ES-I3 (cell line): Measurements from ENCODE around the gene SLC6A20.

Source experiments
- H3K36me3 ChIP-seq: 2 replicates; pipeline ENCODE4 v1.6.1; 2013; ENCODE audit warnings: mild to moderate bottlenecking, low read length, control low read depth, moderate library complexity; ENCODE audit not compliant: insufficient read depth
- H3K4me1 ChIP-seq: 2 replicates; pipeline ENCODE4 v1.6.1; 2013; ENCODE audit warnings: mild to moderate bottlenecking, control low read depth, low read length; ENCODE audit not compliant: insufficient read depth
- H3K9ac ChIP-seq: 2 replicates; pipeline ENCODE4 v1.6.1; 2013; ENCODE audit warnings: low read depth, mild to moderate bottlenecking, low read length, moderate library complexity
- H3K9me3 ChIP-seq: 2 replicates; pipeline ENCODE4 v1.6.1; 2013; ENCODE audit warnings: mild to moderate bottlenecking, low read length, moderate library complexity; ENCODE audit not compliant: control insufficient read depth, insufficient read depth

The SLC6A20 gene

GRCh38 chr3:45816544-45816943 lies 20.2 kb upstream of the SLC6A20 start:
- H3K9me3 ChIP-seq: peaks cover 4% of the 10 kb centered on the region; the same call in 1 of the 2 replicates
- H3K9ac ChIP-seq: no peak overlapping the region
- H3K4me1 ChIP-seq: no peaks in the 10 kb centered on the region
- H3K36me3 ChIP-seq: no peaks in the 10 kb centered on the region

GRCh38 chr3:45814322-45814721 lies 18.0 kb upstream of the SLC6A20 start:
- Histone ChIP-seq H3K9ac (no peak overlapping the region), H3K9me3 (peaks cover 4% of the 10 kb centered on the region; the same call in 1 of the 2 replicates), H3K4me1 (no peaks in the 10 kb centered on the region), H3K36me3 (no peaks in the 10 kb centered on the region)

GRCh38 chr3:45807681-45808540 lies 11.6 kb upstream of the SLC6A20 start:
- Histone ChIP-seq H3K36me3 (no peaks in the 10 kb centered on the region), H3K4me1 (no peaks in the 10 kb centered on the region), H3K9ac (no peak overlapping the region), H3K9me3 (no peaks in the 10 kb centered on the region)

GRCh38 chr3:45807133-45807532 lies 10.8 kb upstream of the SLC6A20 start:
- Histone ChIP-seq H3K36me3 (no peaks in the 10 kb centered on the region), H3K9ac (no peak overlapping the region), H3K4me1 (no peaks in the 10 kb centered on the region), H3K9me3 (no peaks in the 10 kb centered on the region)

- Histone ChIP-seq H3K4me1 (no peaks in the 10 kb centered on the region), H3K36me3 (no peaks in the 10 kb centered on the region), H3K9ac (no peak overlapping the region), H3K9me3 (no peaks in the 10 kb centered on the region)
Observed at GRCh38 chr3:45806072-45806471, 9.7 kb upstream of the SLC6A20 start.

GRCh38 chr3:45803252-45803935 lies 7.1 kb upstream of the SLC6A20 start:
- Histone ChIP-seq H3K36me3 (no peaks in the 10 kb centered on the region), H3K4me1 (no peaks in the 10 kb centered on the region), H3K9ac (no peak overlapping the region), H3K9me3 (no peaks in the 10 kb centered on the region)

- H3K9ac ChIP-seq: no peak overlapping the region
- H3K36me3 ChIP-seq: no peaks in the 10 kb centered on the region
Observed at GRCh38 chr3:45802146-45802545, 5.8 kb upstream of the SLC6A20 start.

GRCh38 chr3:45800611-45801010 lies 4.3 kb upstream of the SLC6A20 start:
- Histone ChIP-seq H3K9me3 (no peaks in the 10 kb centered on the region), H3K9ac (no peak overlapping the region), H3K36me3 (no peaks in the 10 kb centered on the region), H3K4me1 (no peaks in the 10 kb centered on the region)

More at GRCh38 chr3:45802146-45802545, 5.8 kb upstream of the SLC6A20 start:
- no peaks in the 10 kb centered on the region for H3K9me3 ChIP-seq
- H3K4me1 ChIP-seq: no peaks in the 10 kb centered on the region

- H3K36me3 ChIP-seq: no peaks in the 10 kb centered on the region
- H3K9me3 ChIP-seq: no peaks in the 10 kb centered on the region
- H3K4me1 ChIP-seq: no peaks in the 10 kb centered on the region
- H3K9ac ChIP-seq: no peak overlapping the region
Observed at GRCh38 chr3:45799586-45799985, 3.2 kb upstream of the SLC6A20 start.

GRCh38 chr3:45798034-45798433 lies 1.7 kb upstream of the SLC6A20 start:
- Histone ChIP-seq H3K9ac (no peak overlapping the region), H3K9me3 (no peaks in the 10 kb centered on the region), H3K4me1 (no peaks in the 10 kb centered on the region), H3K36me3 (no peaks in the 10 kb centered on the region)

GRCh38 chr3:45796902-45797637 lies 734 bp upstream of the SLC6A20 start:
- Histone ChIP-seq H3K9ac (peak overlapping the region; percentile 64; the same call in 1 of the 2 replicates), H3K36me3 (no peaks in the 10 kb centered on the region), H3K9me3 (no peaks in the 10 kb centered on the region), H3K4me1 (no peaks in the 10 kb centered on the region)

GRCh38 chr3:45795509-45795881 lies 841 bp downstream of the SLC6A20 start:
- Histone ChIP-seq H3K36me3 (no peaks in the 10 kb centered on the region), H3K4me1 (no peaks in the 10 kb centered on the region), H3K9me3 (no peaks in the 10 kb centered on the region)

GRCh38 chr3:45794660-45795059 lies 1.7 kb downstream of the SLC6A20 start:
- Histone ChIP-seq H3K4me1 (no peaks in the 10 kb centered on the region), H3K9me3 (no peaks in the 10 kb centered on the region), H3K9ac (no peak overlapping the region), H3K36me3 (no peaks in the 10 kb centered on the region)

More at GRCh38 chr3:45795509-45795881, 841 bp downstream of the SLC6A20 start:
- peak overlapping the region; percentile 64; the same call in 1 of the 2 replicates for H3K9ac ChIP-seq

GRCh38 chr3:45794177-45794560 lies 2.2 kb downstream of the SLC6A20 start:
- Histone ChIP-seq H3K9me3 (no peaks in the 10 kb centered on the region), H3K4me1 (no peaks in the 10 kb centered on the region), H3K36me3 (no peaks in the 10 kb centered on the region), H3K9ac (no peak overlapping the region)
